K562 (cell line): ENCODE measurements around the gene CDC27. TPM values are rescaled to one million over a fixed set of nuclear protein-coding genes. Genes with fewer than 3 reads are reported as not detected.

ENCODE experiments used
- BMI1 ChIP-seq: fragments of 150-350 bp; IDR thresholded peaks from 2 replicates; pipeline ENCODE4 v1.6.1; 2014; ENCODE audit warnings: low read length
- CREBBP ChIP-seq: IDR thresholded peaks from one replicate; pipeline ENCODE4 v1.6.1; 2012; ENCODE audit warnings: low read depth, mild to moderate bottlenecking, control low read depth, inconsistent platforms, low read length
- CTCFL ChIP-seq: IDR thresholded peaks from 2 replicates; pipeline ENCODE4 v1.6.1; 2011; ENCODE audit warnings: borderline replicate concordance, low read depth, mild to moderate bottlenecking, moderate library complexity, low read length; ENCODE audit not compliant: insufficient read depth, poor library complexity, severe bottlenecking
- CUX1 ChIP-seq: fragments of 200-800 bp; sonication (Bioruptor generic); IDR thresholded peaks from 2 replicates; pipeline ENCODE4 v1.6.1; 2016; ENCODE audit warnings: missing genetic modification characterization, missing compliant biosample characterization
- HNRNPUL1 ChIP-seq: fragments of 200-400 bp; formaldehyde crosslinking; IDR thresholded peaks from 2 replicates; pipeline ENCODE4 v1.6.1; 2017; ENCODE audit warnings: low read length
- MECOM ChIP-seq: fragments of 250-450 bp; sonication (Bioruptor Pico); IDR thresholded peaks from 2 replicates; pipeline ENCODE4 v1.8.0; 2022; ENCODE audit warnings: inconsistent platforms
- PHF21A ChIP-seq: fragments of 450-650 bp; IDR thresholded peaks from 2 replicates; pipeline ENCODE4 v1.6.1; 2017; ENCODE audit warnings: low read depth, borderline replicate concordance
- RFX1 ChIP-seq: fragments of 450-650 bp; IDR thresholded peaks from 2 replicates; pipeline ENCODE4 v1.6.1; 2016; ENCODE audit warnings: mild to moderate bottlenecking, moderate library complexity
- TEAD4 ChIP-seq, 2 experiments: sonication (generic) in 1 of 2; formaldehyde crosslinking in 1 of 2; IDR thresholded peaks; 2 replicates each; pipeline versions ENCODE4 v1.6.1 to v1.8.0; 2012 to 2022; ENCODE audit warnings: borderline replicate concordance in 1 of 2, inconsistent platforms in 1 of 2, low read length in 1 of 2, mild to moderate bottlenecking in 1 of 2, missing genetic modification reagents in 1 of 2
- ZC3H4 ChIP-seq: sonication (generic); formaldehyde crosslinking; IDR thresholded peaks from 2 replicates; pipeline ENCODE4 v1.9.0; 2021; ENCODE audit warnings: missing genetic modification reagents, borderline replicate concordance
- ZNF639 ChIP-seq, 2 experiments: fragments of 200-800 bp in 1 of 2; sonication (Bioruptor generic) in 1 of 2; sonication (generic) in 1 of 2; formaldehyde crosslinking in 1 of 2; IDR thresholded peaks in 1 of 2; conservative IDR thresholded peaks in 1 of 2; 2 replicates each; pipeline versions ENCODE4 v1.5.0 to v1.6.1; 2016 to 2020; ENCODE audit warnings: missing compliant biosample characterization in 1 of 2, missing genetic modification characterization in 1 of 2, missing genetic modification reagents in 1 of 2
- polyA plus RNA-seq, 8 experiments: library from polyadenylated mRNA; depleted of rRNA in 4 of 8; stranded (reverse) in 5 of 8; unstranded in 3 of 8; fragments of >200 nt; fragmentation: Nextera tagmentation in 2 of 8; fragmentation: Illumina TruSeq in 1 of 8; extraction: Ambion mirVana in 2 of 8; extraction: Trizol in 1 of 8; gene quantifications; 2 replicates each; pipeline versions ENCODE4 v1.2.1 to v1.2.3, GENCODE V29; 2011 to 2014; ENCODE audit warnings: inconsistent platforms in 1 of 8, missing spikeins in 1 of 8
- total RNA-seq, 7 experiments: library from RNA; depleted of rRNA in 6 of 7; stranded (reverse); fragments of >200 nt in 6 of 7; fragmentation: Illumina TruSeq in 2 of 7; extraction: Trizol in 2 of 7; gene quantifications; 2 replicates each; pipeline versions ENCODE4 v1.2.1 to v1.2.3, GENCODE V29; 2011 to 2021; ENCODE audit warnings: low replicate concordance in 1 of 7
- TF ChIP-seq, protein P1 (sequence below): fragments of 250-450 bp; sonication (Bioruptor Pico); IDR thresholded peaks from 2 replicates; pipeline ENCODE4 v1.5.0; 2021
- TF ChIP-seq, protein P2 (sequence below): sonication (generic); formaldehyde crosslinking; IDR thresholded peaks from 2 replicates; pipeline ENCODE4 v1.8.1; 2023; ENCODE audit warnings: mild to moderate bottlenecking, missing genetic modification reagents, moderate library complexity

CDC27 gene
- total and polyA plus RNA-seq, 9 of the 15 experiments (the other 6 are each of a cell fraction or from before 2014, with no cell fraction given) = 28.6 to 155 (median 94.1) TPM

- TF ChIP-seq TEAD4 (IDR thresholded peaks at IDR 0.05; ENCODE audit: low read length) = peak; percentile 71
- TF ChIP-seq TEAD4 (CRISPR knock-in tag; IDR thresholded peaks at IDR 0.05; ENCODE audit: borderline replicate concordance) = 0 out of 2 replicates have a peak, but pooled peaks have one; percentile 69
- TF ChIP-seq CUX1 (CRISPR knock-in tag) = no peak
- no peak for TF ChIP-seq RFX1
- no peak for TF ChIP-seq CREBBP
- TF ChIP-seq HNRNPUL1 = no peak
- TF ChIP-seq PHF21A = no peak
- TF ChIP-seq BMI1 = no peak
- TF ChIP-seq ZC3H4 (CRISPR knock-in tag) = no peak
- TF ChIP-seq CTCFL = no peak
- no peak for TF ChIP-seq MECOM (CRISPR knock-in tag)
- 0 out of 4 replicates have a peak, but pooled peaks of 1 of the 2 experiments have one; percentile 32 for TF ChIP-seq ZNF639 (CRISPR knock-in tag; conservative IDR thresholded peaks at IDR 0.05 in 1 of 2, IDR thresholded peaks at IDR 0.05 in 1 of 2)
- TF ChIP-seq, protein P1, sequence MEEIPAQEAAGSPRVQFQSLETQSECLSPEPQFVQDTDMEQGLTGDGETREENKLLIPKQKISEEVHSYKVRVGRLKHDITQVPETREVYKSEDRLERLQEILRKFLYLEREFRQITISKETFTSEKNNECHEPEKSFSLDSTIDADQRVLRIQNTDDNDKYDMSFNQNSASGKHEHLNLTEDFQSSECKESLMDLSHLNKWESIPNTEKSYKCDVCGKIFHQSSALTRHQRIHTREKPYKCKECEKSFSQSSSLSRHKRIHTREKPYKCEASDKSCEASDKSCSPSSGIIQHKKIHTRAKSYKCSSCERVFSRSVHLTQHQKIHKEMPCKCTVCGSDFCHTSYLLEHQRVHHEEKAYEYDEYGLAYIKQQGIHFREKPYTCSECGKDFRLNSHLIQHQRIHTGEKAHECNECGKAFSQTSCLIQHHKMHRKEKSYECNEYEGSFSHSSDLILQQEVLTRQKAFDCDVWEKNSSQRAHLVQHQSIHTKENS (CRISPR knock-in tag) = no peak
- TF ChIP-seq, protein P2, sequence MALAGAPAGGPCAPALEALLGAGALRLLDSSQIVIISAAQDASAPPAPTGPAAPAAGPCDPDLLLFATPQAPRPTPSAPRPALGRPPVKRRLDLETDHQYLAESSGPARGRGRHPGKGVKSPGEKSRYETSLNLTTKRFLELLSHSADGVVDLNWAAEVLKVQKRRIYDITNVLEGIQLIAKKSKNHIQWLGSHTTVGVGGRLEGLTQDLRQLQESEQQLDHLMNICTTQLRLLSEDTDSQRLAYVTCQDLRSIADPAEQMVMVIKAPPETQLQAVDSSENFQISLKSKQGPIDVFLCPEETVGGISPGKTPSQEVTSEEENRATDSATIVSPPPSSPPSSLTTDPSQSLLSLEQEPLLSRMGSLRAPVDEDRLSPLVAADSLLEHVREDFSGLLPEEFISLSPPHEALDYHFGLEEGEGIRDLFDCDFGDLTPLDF = no peak; the same call in 1 of the 2 replicates
These were observed at the start of gene CDC27 (continued) for GRCh38 chr17:47188876-47189731.
